GM19468 (cell line): ENCODE results near the gene TDRKH.
"Not testable (repeated sequence)": the region's sequence is repeated elsewhere in the genome, so short reads cannot be mapped to it uniquely, and the experiment has no call there.

Experiments
- ATAC-seq: cut with Tn5 transposase; IDR thresholded peaks from one replicate; pipeline ENCODE4 v1.9.1; 2021; ENCODE audit warnings: mild to moderate bottlenecking, moderate library complexity, moderate number of reproducible peaks; ENCODE audit not compliant: unreplicated experiment; ENCODE audit errors: extremely low read depth

The TDRKH gene

GRCh38 chr1:151774256-151774922, 15.9 kb downstream of the TDRKH start:
- ATAC-seq = no peak

GRCh38 chr1:151773702-151774101, 16.6 kb downstream of the TDRKH start:
- ATAC-seq = no peak

GRCh38 chr1:151769270-151769669, 21.0 kb downstream of the TDRKH start:
- ATAC-seq = not testable (repeated sequence)

- not testable (repeated sequence) for ATAC-seq
Measured at GRCh38 chr1:151768351-151769066, 21.8 kb downstream of the TDRKH start.

GRCh38 chr1:151763990-151764389, 26.3 kb downstream of the TDRKH start:
- no peak for ATAC-seq

- peak; percentile 79 for ATAC-seq
Measured at GRCh38 chr1:151762941-151763921, 27.1 kb downstream of the TDRKH start, which contains the start of gene MRPL9. TSS of gene MRPL9 (minus strand) at chr1:151763496. CDS start at chr1:151763479, 17 bp downstream.

- ATAC-seq = no peak
Measured at GRCh38 chr1:151760597-151761385, 29.5 kb downstream of the TDRKH start.

- ATAC-seq = no peak
Measured at GRCh38 chr1:151759241-151759640, 31.1 kb downstream of the TDRKH start.

GRCh38 chr1:151756291-151756690, 34.0 kb downstream of the TDRKH start:
- no peak for ATAC-seq

GRCh38 chr1:151741516-151741915, 48.8 kb downstream of the TDRKH start:
- ATAC-seq = no peak

GRCh38 chr1:151739590-151740355, 50.5 kb downstream of the TDRKH start:
- ATAC-seq = no peak

GRCh38 chr1:151737479-151737878, 52.8 kb downstream of the TDRKH start:
- no peak for ATAC-seq

- no peak for ATAC-seq
Measured at GRCh38 chr1:151737026-151737425, 53.3 kb downstream of the TDRKH start.

- ATAC-seq = not testable (repeated sequence)
Measured at GRCh38 chr1:151733995-151734394, 56.3 kb downstream of the TDRKH start.

- ATAC-seq = no peak
Measured at GRCh38 chr1:151733126-151733525, 57.2 kb downstream of the TDRKH start.

- no peak for ATAC-seq
Measured at GRCh38 chr1:151729966-151730291, 60.4 kb downstream of the TDRKH start.

- ATAC-seq = no peak
Measured at GRCh38 chr1:151729157-151729965, 60.9 kb downstream of the TDRKH start.
